Endothelial cell of umbilical vein (primary cell): ENCODE measurements around the gene PRRX2. TPM values are rescaled to one million over a fixed set of nuclear protein-coding genes. Genes with fewer than 3 reads are reported as not detected.

Experiments used
- BruUV-seq: library from RNA; stranded (reverse); fragments of 400-500 nt; replicated peaks from 2 replicates; lab custom pipeline; 2021; lab: Mats Ljungman, UMichigan
- CTCF ChIA-PET: fragments of 300-600, 350-600 bp; sonication (Branson Sonifier 250); formaldehyde crosslinking; loops from one replicate; lab custom pipeline; 2021; ENCODE audit warnings: antibody characterized with exemption, inconsistent platforms; lab: Charles Lee
- POLR2A ChIA-PET: fragments of 300-600, 350-600 bp; sonication (Branson Sonifier 250); formaldehyde crosslinking; loops from one replicate; lab custom pipeline; 2021; ENCODE audit warnings: antibody characterized with exemption, inconsistent platforms; lab: Charles Lee
- DNase-seq: peaks from one replicate; pipeline ENCODE4 v3.0.0-alpha.2; 2011; ENCODE audit warnings: low read depth, low spot score
- FAIRE-seq: peaks from 2 replicates; lab custom pipeline; 2011; peaks lifted over from hg19 to GRCh38; lab: Jason Lieb, UNC
- H2AFZ ChIP-seq: 2 replicates; pipeline ENCODE4 v1.6.0; 2012; ENCODE audit warnings: low read depth, low read length, control low read depth, inconsistent platforms
- H3K27ac ChIP-seq: 2 replicates; pipeline ENCODE4 v1.5.1; 2011; ENCODE audit warnings: low read depth, mild to moderate bottlenecking, control low read depth, low read length, moderate library complexity; ENCODE audit not compliant: insufficient read depth
- H3K27me3 ChIP-seq, 2 experiments: 2 replicates each; pipeline versions ENCODE4 v1.6.0 to v1.6.1; 2011; ENCODE audit warnings: low read length in 2 of 2, mixed read lengths in 1 of 2; ENCODE audit not compliant: control insufficient read depth in 2 of 2, insufficient read depth in 2 of 2
- H3K36me3 ChIP-seq, 2 experiments: 2 replicates in 1 of 2; 3 replicates in 1 of 2; pipeline ENCODE4 v1.5.1; 2011; ENCODE audit warnings: low read length in 2 of 2, mild to moderate bottlenecking in 1 of 2, moderate library complexity in 1 of 2; ENCODE audit not compliant: control insufficient read depth in 2 of 2, insufficient read depth in 2 of 2; ENCODE audit errors: extremely low read depth in 1 of 2
- H3K4me1 ChIP-seq: 3 replicates; pipeline ENCODE4 v1.5.1; 2011; ENCODE audit warnings: mild to moderate bottlenecking, low read length; ENCODE audit not compliant: control insufficient read depth, insufficient read depth; ENCODE audit errors: extremely low read depth
- H3K4me2 ChIP-seq: 2 replicates; pipeline ENCODE4 v1.6.1; 2011; ENCODE audit warnings: low read length, control low read depth, mixed read lengths; ENCODE audit not compliant: insufficient read depth
- H3K4me3 ChIP-seq, 3 experiments: fragments of 200-600 bp in 1 of 3; sonication (generic), shearing (Covaris generic) in 1 of 3; replicated peaks in 1 of 3; 2 replicates each; pipeline ENCODE4 v1.5.1; 2011 to 2016; ENCODE audit warnings: control low read depth in 3 of 3, low read length in 3 of 3, mild to moderate bottlenecking in 2 of 3, inconsistent platforms in 1 of 3, low read depth in 1 of 3, moderate library complexity in 1 of 3; ENCODE audit not compliant: insufficient read depth in 1 of 3
- H3K79me2 ChIP-seq: 2 replicates; pipeline ENCODE4 v1.6.0; 2012; ENCODE audit warnings: low read length, inconsistent platforms; ENCODE audit not compliant: control insufficient read depth, insufficient read depth
- H3K9ac ChIP-seq: replicated peaks from 2 replicates; pipeline ENCODE3; 2011; ENCODE audit warnings: low read length, control low read depth; ENCODE audit not compliant: insufficient read depth; ENCODE audit errors: extremely low read depth
- H3K9me1 ChIP-seq: replicated peaks from 3 replicates; pipeline ENCODE4 v1.6.0; 2011; ENCODE audit warnings: mild to moderate bottlenecking, low read length; ENCODE audit not compliant: control insufficient read depth, insufficient read depth; ENCODE audit errors: extremely low read depth
- H3K9me3 ChIP-seq: replicated peaks from 2 replicates; pipeline ENCODE4 v1.5.1; 2012; ENCODE audit warnings: low read length, inconsistent platforms; ENCODE audit not compliant: control insufficient read depth, insufficient read depth
- H4K20me1 ChIP-seq: replicated peaks from 2 replicates; pipeline ENCODE3; 2011; ENCODE audit warnings: mild to moderate bottlenecking, low read length; ENCODE audit not compliant: control insufficient read depth, insufficient read depth; ENCODE audit errors: extremely low read depth
- EZH2 ChIP-seq: IDR thresholded peaks from 2 replicates; pipeline ENCODE4 v1.6.1; 2012; ENCODE audit warnings: borderline replicate concordance, low read depth, mild to moderate bottlenecking, moderate library complexity, low read length, inconsistent platforms; ENCODE audit not compliant: severe bottlenecking
- FOS ChIP-seq: IDR thresholded peaks from 2 replicates; pipeline ENCODE4 v1.6.1; 2011; ENCODE audit warnings: mild to moderate bottlenecking, low read length, moderate library complexity, borderline replicate concordance; ENCODE audit not compliant: insufficient read depth
- GATA2 ChIP-seq: IDR thresholded peaks from 2 replicates; pipeline ENCODE4 v1.7.0; 2011; ENCODE audit warnings: low read depth, mild to moderate bottlenecking, moderate library complexity, mixed read lengths, low read length; ENCODE audit not compliant: insufficient read length, insufficient read depth
- JUN ChIP-seq: IDR thresholded peaks from 2 replicates; pipeline ENCODE4 v1.6.1; 2011; ENCODE audit warnings: borderline replicate concordance, low read depth; ENCODE audit not compliant: insufficient read length, insufficient read depth
- MYC ChIP-seq: IDR thresholded peaks from one replicate; pipeline ENCODE4 v1.6.1; 2011; ENCODE audit warnings: mild to moderate bottlenecking, low read depth, low read length
- POLR2A ChIP-seq: IDR thresholded peaks from 2 replicates; pipeline ENCODE4 v1.6.1; 2012; ENCODE audit warnings: low read depth, mild to moderate bottlenecking, control low read depth, low read length
- POLR2AphosphoS5 ChIP-seq: IDR thresholded peaks from 2 replicates; pipeline ENCODE4 v1.6.1; 2012; ENCODE audit warnings: low read depth, mild to moderate bottlenecking, control low read depth, low read length, moderate library complexity; ENCODE audit not compliant: insufficient read depth
- dilution Hi-C: fragments of 300-500 bp; cut with MboI; formaldehyde crosslinking; loops from one replicate; pipeline ENCODE4 v1.15.0; 2019; ENCODE audit warnings: low sequenced_read_pairs; ENCODE audit not compliant: extremely low pct_ligation_motif_present
- intact Hi-C: fragments of 100-400 bp; cut with micrococcal nuclease; formaldehyde crosslinking; loops from one replicate; pipeline ENCODE4 v1.10.0; 2022
- polyA plus RNA-seq, 4 experiments: library from polyadenylated mRNA; depleted of rRNA in 3 of 4; stranded (reverse) in 3 of 4; unstranded in 1 of 4; fragments of >200 nt; gene quantifications; 2 replicates each; pipeline versions ENCODE4 v1.2.1 to v1.2.3, GENCODE V29; 2011 to 2012; ENCODE audit warnings: missing spikeins in 1 of 4
- total RNA-seq: library from RNA; stranded (reverse); gene quantifications from 2 replicates; pipeline ENCODE4 v1.2.3, GENCODE V29; 2021
- TF ChIP-seq, protein P1 (sequence below): IDR thresholded peaks from 2 replicates; pipeline ENCODE4 v1.6.1; 2011; ENCODE audit not compliant: insufficient read depth, insufficient read length
- TF ChIP-seq, protein P2 (sequence below), 2 donors: IDR thresholded peaks; 1 replicate in 1 of 2; 2 replicates in 1 of 2; pipeline ENCODE4 v1.5.1; 2011; ENCODE audit warnings: low read length in 2 of 2, mild to moderate bottlenecking in 2 of 2, moderate library complexity in 2 of 2, control low read depth in 1 of 2, inconsistent platforms in 1 of 2, low read depth in 1 of 2; ENCODE audit not compliant: insufficient read depth in 1 of 2; ENCODE audit errors: extremely low read depth in 1 of 2

PRRX2 gene
- total and polyA plus RNA-seq, 2 donors (not counting 3 experiments of a cell fraction or from before 2014, with no cell fraction given): 0.19 to 0.77 TPM

DNA sequence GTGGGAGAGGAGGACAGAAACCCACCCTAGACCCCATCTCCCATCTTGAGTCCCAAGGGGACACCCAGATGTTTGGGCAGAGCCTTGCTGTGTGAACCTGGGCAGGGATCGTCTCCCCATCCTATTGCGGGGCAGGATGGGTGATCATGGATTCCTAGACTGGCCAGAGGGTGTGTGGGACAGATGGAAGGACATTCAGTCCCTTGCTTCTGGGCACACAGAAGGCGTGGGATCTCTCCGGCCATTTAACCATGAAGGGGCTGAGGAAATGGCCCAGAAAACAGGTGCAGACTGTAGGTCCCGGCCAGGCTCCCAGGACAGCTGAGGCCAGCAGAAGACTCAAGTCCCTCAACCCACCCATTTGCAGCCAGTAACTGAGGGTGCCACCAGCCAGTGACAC lies 57.5 kb downstream of the PRRX2 start:
- CTCF ChIA-PET: interaction anchor here (1.5 to 1.6 kb wide), 2 partner anchors 15 to 40 kb away, joined by 3 to 5 read pairs; no protein-coding TSS in a partner anchor
- intact Hi-C loops: no loop called here

More for the DNA sequence above, 57.5 kb downstream of the PRRX2 start:
- dilution Hi-C loops: no loop called here
- TF ChIP-seq MYC: no peak
- TF ChIP-seq FOS: no peak
- TF ChIP-seq, protein P1, sequence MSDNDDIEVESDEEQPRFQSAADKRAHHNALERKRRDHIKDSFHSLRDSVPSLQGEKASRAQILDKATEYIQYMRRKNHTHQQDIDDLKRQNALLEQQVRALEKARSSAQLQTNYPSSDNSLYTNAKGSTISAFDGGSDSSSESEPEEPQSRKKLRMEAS: no peak
- TF ChIP-seq, protein P2, sequence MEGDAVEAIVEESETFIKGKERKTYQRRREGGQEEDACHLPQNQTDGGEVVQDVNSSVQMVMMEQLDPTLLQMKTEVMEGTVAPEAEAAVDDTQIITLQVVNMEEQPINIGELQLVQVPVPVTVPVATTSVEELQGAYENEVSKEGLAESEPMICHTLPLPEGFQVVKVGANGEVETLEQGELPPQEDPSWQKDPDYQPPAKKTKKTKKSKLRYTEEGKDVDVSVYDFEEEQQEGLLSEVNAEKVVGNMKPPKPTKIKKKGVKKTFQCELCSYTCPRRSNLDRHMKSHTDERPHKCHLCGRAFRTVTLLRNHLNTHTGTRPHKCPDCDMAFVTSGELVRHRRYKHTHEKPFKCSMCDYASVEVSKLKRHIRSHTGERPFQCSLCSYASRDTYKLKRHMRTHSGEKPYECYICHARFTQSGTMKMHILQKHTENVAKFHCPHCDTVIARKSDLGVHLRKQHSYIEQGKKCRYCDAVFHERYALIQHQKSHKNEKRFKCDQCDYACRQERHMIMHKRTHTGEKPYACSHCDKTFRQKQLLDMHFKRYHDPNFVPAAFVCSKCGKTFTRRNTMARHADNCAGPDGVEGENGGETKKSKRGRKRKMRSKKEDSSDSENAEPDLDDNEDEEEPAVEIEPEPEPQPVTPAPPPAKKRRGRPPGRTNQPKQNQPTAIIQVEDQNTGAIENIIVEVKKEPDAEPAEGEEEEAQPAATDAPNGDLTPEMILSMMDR (IDR thresholded peaks at IDR 0.05; ENCODE audit: extremely low read depth in 1 of 2, insufficient read depth in 1 of 2, low read depth in 1 of 2, low read length in 2 of 2): no peak
- TF ChIP-seq JUN: no peak
- TF ChIP-seq POLR2AphosphoS5: no peak
- no peak for TF ChIP-seq GATA2
- no peak for TF ChIP-seq EZH2
- no peak for TF ChIP-seq POLR2A
- FAIRE-seq: no peak
- no peaks in the 10 kb centered on the region for H3K36me3 ChIP-seq
- no peaks in the 10 kb centered on the region for H3K4me1 ChIP-seq
- H3K4me3 ChIP-seq: no peak overlapping the region
- no peaks in the 10 kb centered on the region for H3K27me3 ChIP-seq
- no peak overlapping the region for H2AFZ ChIP-seq
- POLR2A ChIA-PET: no interaction called here
- H3K9me1 ChIP-seq: no peaks in the 10 kb centered on the region
- H3K27ac ChIP-seq: no peak overlapping the region
- no TSS peak for BruUV-seq
- no peaks in the 10 kb centered on the region for H3K79me2 ChIP-seq
- no peak for DNase-seq
- no peaks in the 10 kb centered on the region for H4K20me1 ChIP-seq
- no peak overlapping the region for H3K4me2 ChIP-seq
- no peak overlapping the region for H3K9ac ChIP-seq
- no peaks in the 10 kb centered on the region for H3K9me3 ChIP-seq
